ENCODE results near the gene SRGAP2C.
"Not testable (repeated sequence)": the region's sequence is repeated elsewhere in the genome, so short reads cannot be mapped to it uniquely, and the experiment has no call there.

The SRGAP2C gene

DNA sequence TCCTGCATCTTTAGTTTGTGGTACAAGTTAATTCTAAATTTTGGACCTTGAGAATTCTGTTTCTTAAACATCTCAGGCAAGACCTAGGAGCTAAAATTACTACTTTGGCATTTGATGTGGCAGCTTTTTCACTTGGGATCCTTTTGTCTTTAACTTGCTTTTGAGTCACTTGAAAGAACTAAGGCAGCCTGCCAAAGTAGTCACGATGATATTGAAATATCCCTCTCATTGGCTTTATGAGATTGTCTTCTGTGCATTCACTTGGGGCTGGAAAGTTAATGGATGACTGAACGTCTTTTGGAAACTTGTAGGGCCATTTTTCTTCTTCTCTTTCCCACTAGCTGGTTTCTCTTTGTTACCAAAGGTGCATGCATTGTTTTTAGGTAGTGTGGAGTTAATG lies 90.7 kb downstream of the SRGAP2C start:
- not testable (repeated sequence) for H3K36me3 Mint-ChIP-seq (ENCODE audit: low read depth); H3K27ac Mint-ChIP-seq; H3K4me1 Mint-ChIP-seq (ENCODE audit: low read depth)

DNA sequence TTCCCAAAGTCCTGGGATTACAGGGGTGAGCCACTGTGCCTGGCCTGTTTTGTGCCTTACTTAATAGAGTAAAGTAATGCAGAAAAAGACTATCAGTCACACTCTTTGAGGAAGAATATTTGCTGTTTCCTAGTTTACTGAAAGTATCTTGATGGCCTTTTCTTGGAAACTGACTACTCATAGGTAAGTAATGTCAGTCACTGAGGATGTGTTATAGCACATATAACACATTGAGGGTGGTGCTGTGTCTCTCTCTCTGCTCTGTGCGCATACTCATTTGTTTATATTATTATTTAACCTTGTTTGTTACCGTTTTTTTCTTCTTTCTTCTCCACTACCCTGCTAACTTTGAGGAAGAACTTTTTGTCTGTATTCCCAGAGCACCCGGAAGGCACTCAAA lies 93.4 kb downstream of the SRGAP2C start:
- H3K36me3 Mint-ChIP-seq (ENCODE audit: low read depth); H3K27me3 Mint-ChIP-seq; H3K27ac Mint-ChIP-seq; H3K4me1 Mint-ChIP-seq (ENCODE audit: low read depth); H3K9me3 Mint-ChIP-seq; H3K4me3 Mint-ChIP-seq: not testable (repeated sequence)

More for the DNA sequence above, 90.7 kb downstream of the SRGAP2C start:
- H3K9me3 Mint-ChIP-seq, H3K4me3 Mint-ChIP-seq, H3K27me3 Mint-ChIP-seq: not testable (repeated sequence)

DNA sequence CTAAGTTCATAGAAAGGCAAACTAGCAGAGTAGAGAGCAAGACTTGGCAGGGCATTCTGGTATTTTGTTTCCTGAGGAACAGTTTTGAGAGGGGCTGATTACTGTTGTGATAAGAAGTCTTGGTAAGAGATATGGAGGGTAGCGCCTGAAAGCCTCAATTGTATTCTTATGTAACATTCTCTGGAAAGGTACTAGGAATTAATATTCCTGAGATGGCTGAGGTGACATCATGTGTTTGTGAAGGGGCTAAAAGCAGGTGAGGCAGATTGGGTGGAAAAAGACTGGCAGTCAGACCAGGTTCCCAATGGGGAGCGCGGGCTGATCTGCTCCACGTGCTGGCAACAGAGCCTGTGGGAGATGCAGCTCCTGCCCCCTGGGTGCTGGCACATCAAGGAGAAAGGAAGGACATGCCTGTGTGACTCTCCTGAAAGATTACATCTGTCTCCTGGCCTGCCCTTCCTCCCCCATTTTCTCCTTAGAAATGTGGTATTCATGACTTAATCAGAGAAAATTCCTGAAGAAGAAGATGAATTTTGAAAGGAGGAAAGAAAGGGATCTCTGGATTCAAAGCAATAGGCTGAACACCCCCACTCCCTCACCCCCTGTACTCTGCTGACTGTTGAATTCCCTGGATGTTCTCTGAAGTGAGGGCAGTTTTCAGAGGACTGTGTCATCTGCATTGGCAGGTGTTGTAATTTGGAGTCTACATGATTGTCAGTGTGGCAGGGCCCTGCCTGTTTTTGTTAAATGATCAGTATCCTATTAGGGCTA lies 94.2 kb downstream of the SRGAP2C start:
- H3K9me3 Mint-ChIP-seq; H3K27ac Mint-ChIP-seq; H3K4me3 Mint-ChIP-seq; H3K36me3 Mint-ChIP-seq (ENCODE audit: low read depth); H3K27me3 Mint-ChIP-seq; H3K4me1 Mint-ChIP-seq (ENCODE audit: low read depth): not testable (repeated sequence)

DNA sequence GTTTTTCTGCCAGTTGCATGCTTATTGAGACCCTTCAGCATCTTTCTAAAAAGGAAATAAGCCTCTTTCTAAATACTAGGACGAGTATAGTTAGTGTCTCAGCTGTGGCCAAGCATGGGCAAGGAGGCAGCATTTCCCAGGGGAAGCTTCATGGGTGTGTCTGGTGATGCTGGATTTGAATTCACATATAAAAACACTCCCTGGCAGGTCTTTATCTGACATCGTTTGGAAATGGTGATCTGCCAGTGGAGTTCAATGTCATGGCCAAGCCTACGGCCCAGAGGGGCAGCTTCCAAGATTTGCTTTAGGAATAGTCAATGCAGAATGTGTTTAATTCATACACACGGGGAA lies 94.7 kb downstream of the SRGAP2C start:
- H3K36me3 Mint-ChIP-seq (ENCODE audit: low read depth); H3K27me3 Mint-ChIP-seq; H3K4me1 Mint-ChIP-seq (ENCODE audit: low read depth); H3K27ac Mint-ChIP-seq; H3K4me3 Mint-ChIP-seq; H3K9me3 Mint-ChIP-seq: not testable (repeated sequence)

DNA sequence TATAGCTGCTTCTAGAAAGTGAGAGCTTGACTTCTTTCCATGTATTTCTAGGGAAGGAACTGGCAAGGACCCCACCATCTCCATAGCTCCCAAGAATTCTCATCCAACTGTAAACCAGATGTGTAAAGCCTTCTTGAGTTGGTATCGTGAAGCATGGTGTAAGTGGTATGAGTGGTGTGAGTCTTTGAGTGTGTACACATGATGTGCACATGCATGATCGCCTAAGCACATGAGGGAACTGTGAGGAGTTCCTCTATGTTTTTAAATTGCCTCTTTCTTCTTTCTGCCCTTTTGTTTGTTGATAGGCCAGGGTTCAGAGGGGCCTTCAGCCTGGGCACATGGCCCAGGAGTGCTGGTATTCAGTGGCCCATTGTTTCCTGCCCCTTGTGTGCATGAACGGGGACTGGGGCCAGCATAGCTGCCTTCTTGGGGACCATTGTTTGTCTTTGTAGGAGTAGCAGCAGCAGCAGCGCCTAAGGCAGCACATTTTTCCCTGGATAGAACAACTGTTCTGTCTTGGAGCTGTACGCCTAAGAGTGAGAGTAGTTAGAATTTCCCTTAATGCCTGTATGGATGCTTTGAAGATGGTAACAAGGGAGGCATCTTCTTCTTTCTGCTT lies 96.0 kb downstream of the SRGAP2C start:
- not testable (repeated sequence) for H3K36me3 Mint-ChIP-seq (ENCODE audit: low read depth); H3K4me1 Mint-ChIP-seq (ENCODE audit: low read depth); H3K4me3 Mint-ChIP-seq; H3K27ac Mint-ChIP-seq; H3K27me3 Mint-ChIP-seq; H3K9me3 Mint-ChIP-seq

DNA sequence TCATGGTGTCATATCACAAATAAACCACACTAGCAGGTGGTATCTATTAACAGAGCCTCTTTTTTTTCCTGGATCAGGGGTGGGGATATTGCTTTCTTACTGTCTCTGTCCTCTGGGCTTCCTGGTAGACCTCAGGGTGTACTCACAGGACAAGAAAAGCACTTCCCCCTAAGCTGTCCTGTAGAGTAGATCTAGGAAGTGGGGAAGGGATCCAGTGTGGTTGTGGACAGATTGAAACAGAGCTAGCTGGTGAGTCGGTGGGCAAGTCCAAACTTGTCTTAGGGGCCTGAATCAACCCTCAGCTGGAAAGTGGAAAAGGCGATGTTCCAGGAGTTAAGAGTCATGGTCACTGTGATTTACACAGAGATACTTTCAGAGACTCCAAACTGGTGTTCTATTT lies 96.7 kb downstream of the SRGAP2C start:
- H3K36me3 Mint-ChIP-seq (ENCODE audit: low read depth); H3K27me3 Mint-ChIP-seq; H3K9me3 Mint-ChIP-seq: not testable (repeated sequence)

DNA sequence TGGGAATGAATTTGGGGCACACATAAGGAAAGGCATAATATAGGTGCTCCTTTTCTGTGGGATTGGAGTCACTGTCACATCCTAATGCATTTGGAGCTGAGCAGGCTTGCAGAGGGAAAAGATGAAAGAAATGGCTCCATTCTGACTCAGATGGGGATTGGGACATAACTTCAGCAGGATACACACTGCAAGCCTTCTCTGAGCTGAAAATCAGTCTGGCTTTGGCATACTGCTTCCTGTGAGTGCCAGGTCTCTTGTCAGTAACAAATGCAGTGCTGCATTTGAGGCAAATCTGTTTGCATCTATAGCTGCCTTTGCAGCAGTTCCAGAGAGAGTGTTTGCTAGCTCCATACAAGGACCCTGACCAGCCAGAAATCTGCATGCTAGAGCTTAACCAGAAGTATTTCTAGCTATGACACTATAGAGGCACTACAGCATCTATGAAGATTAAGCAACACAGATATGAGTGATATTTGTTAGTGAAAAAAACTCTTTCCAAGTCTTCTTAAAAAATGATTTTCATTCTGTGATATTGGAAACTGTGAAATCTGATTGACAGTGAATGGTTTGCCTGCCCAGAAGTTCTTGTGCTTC lies 98.9 kb downstream of the SRGAP2C start:
- H3K4me1 Mint-ChIP-seq (ENCODE audit: low read depth); H3K27ac Mint-ChIP-seq: not testable (repeated sequence)

More for the DNA sequence above, 96.7 kb downstream of the SRGAP2C start:
- not testable (repeated sequence) for H3K27ac Mint-ChIP-seq; H3K4me1 Mint-ChIP-seq (ENCODE audit: low read depth); H3K4me3 Mint-ChIP-seq

DNA sequence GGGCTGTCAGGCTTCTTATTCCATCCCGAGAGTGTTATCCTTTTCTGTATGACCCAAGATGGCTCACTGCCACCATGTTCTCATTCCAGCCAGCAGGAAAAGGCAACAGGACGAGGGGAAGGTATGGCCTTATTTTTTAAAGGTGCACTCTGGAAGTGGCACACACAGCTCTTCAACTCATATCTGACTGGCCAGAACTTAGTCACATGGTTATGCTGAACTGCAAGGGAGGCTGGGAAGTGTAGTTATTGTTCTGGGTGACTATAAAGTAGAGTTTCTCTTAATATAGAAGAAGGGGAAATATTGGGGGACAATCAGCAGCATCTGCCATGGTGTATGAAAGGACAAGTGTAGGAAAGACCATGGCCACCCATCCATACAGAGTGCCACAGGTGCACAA lies 107.8 kb downstream of the SRGAP2C start:
- not testable (repeated sequence) for H3K9me3 Mint-ChIP-seq; H3K4me1 Mint-ChIP-seq (ENCODE audit: low read depth); H3K4me3 Mint-ChIP-seq; H3K36me3 Mint-ChIP-seq (ENCODE audit: low read depth); H3K27me3 Mint-ChIP-seq; H3K27ac Mint-ChIP-seq

More for the DNA sequence above, 98.9 kb downstream of the SRGAP2C start:
- H3K27me3 Mint-ChIP-seq; H3K4me3 Mint-ChIP-seq; H3K9me3 Mint-ChIP-seq; H3K36me3 Mint-ChIP-seq (ENCODE audit: low read depth): not testable (repeated sequence)

DNA sequence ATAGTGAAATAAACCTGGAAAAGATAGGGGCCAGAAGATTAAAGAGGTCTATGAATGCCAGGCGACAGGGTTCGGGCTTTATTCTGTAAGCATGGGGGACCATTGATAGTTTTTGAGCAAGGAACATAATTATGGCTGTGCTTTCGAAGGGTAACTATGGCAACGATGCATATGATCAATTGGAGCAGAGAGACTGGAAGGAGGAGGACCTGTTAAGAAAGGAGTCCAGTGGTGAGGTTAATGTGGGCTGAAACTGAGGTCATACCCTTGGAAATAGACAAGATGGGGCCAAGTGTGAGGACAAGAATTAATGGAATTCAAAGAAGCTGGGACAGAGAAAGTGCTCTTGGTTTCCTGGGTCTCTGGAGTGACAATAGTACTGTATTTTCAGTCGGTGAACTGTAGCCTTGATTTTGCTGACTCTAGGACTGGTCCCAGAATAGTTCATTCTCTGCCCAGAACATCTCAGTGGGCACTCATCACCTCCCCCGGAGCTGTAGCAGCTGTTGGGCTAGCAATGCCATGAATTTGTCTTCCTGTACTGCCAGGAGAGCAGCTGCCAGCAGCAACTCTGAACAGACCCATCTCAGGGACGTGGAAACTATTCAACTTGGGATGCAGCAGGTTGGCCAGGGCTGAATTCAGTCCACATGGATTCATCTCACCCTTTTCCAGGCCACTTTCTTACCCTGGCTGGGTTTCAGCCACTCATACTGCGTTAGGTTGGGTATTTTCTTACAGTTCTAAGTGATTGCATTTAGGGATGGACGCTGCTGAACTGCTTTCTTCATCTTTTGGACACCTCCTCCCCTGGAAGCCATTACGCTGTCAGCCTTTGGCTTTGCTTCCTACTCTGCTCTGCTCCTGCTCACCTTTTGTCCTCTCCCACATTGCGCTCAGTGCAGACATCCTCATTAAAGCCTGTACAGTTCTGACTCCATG lies 108.8 kb downstream of the SRGAP2C start:
- H3K27me3 Mint-ChIP-seq; H3K9me3 Mint-ChIP-seq; H3K4me1 Mint-ChIP-seq (ENCODE audit: low read depth); H3K4me3 Mint-ChIP-seq; H3K27ac Mint-ChIP-seq; H3K36me3 Mint-ChIP-seq (ENCODE audit: low read depth): not testable (repeated sequence)

DNA sequence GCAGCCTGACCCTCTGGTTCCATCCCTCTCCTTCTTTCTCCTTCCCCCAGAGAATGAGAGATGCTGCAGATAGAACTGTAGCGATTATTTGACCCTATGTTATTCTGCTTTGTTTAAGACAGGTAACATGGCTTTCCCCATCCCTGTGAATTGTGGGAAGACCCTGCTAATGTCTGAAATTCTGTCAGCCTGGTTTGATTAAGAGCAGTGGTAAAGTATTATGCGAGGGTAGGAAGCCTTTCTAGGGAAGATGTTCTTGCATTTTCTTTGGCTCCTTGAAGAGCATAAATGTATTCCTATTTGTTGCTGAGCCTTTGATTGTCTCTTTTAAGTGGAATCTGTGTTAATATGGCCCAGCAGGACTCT lies 109.4 kb downstream of the SRGAP2C start:
- H3K4me1 Mint-ChIP-seq (ENCODE audit: low read depth); H3K27me3 Mint-ChIP-seq; H3K27ac Mint-ChIP-seq; H3K36me3 Mint-ChIP-seq (ENCODE audit: low read depth); H3K9me3 Mint-ChIP-seq; H3K4me3 Mint-ChIP-seq: not testable (repeated sequence)

DNA sequence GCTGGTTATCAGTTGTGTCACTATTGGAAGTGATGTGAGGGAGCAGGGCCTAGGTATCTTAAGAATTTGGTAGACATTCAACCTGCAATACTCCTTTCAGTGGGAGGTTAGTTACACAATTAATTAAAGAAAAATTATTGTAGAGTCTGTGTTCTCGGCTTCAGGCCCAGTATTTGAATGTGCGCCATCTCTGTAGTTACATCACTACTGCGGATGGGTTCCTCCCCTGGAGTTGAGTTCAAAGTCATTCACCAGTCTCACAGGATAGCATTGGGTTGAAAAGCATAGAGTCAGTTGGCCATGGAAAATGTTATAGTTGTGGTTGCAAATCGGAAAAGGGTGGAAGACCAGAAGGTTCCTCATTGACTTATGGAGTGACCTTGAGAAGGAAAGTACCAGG lies 111.8 kb downstream of the SRGAP2C start:
- H3K27ac Mint-ChIP-seq = not testable (repeated sequence)

DNA sequence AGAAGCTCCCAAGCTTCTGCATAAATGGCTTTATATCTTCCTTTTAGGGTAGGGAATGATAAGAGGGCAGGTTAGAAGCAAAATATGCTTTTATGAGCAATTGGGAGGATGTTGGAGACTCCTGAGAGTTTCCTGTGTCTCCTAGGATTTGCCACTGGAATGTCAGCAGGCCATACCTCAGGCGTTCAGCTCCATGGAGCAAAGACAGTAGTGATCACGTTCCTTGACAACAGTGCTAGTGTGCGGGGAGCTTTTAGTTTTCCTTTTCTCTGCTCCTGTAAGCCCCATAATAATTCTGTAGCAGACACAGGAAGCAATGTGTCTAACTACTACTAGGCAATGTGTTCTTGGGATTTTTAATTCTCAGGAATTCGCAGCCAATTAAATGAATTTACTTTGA lies 113.8 kb downstream of the SRGAP2C start:
- not testable (repeated sequence) for H3K9me3 Mint-ChIP-seq; H3K27ac Mint-ChIP-seq; H3K4me3 Mint-ChIP-seq; H3K27me3 Mint-ChIP-seq; H3K36me3 Mint-ChIP-seq (ENCODE audit: low read depth); H3K4me1 Mint-ChIP-seq (ENCODE audit: low read depth)

More for the DNA sequence above, 111.8 kb downstream of the SRGAP2C start:
- H3K4me3 Mint-ChIP-seq; H3K27me3 Mint-ChIP-seq; H3K36me3 Mint-ChIP-seq (ENCODE audit: low read depth); H3K4me1 Mint-ChIP-seq (ENCODE audit: low read depth); H3K9me3 Mint-ChIP-seq: not testable (repeated sequence)

DNA sequence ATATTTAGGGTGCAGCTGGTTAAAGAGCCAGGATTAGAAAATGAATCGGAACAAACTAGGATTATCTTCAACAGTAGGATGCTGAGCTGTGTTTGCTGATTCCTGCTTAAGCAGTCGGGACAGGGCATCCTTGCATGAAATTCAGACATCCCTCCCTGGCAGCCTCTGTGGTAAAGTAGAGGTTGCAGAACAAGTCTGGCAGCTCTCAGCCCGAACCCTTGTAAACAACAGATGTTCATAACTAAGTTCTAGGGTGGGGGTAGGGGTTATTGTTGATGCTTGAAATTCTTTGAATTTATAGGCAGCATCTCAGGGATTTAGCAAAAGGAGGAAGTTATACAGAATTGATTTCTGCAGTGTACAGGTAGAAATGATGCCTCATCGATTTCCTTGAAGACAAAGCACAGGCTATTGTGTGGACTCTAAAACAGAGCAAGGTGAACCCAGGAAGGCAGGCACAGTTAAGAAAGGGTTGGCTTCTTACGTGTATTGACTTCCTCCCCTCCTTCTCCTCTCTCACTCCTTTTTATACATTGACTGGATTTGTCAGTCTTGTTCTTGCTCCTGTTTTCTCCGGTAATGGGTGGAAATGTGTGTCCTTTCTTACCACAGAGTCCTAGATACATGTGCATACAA lies 114.9 kb downstream of the SRGAP2C start:
- H3K9me3 Mint-ChIP-seq; H3K4me3 Mint-ChIP-seq; H3K27me3 Mint-ChIP-seq; H3K27ac Mint-ChIP-seq; H3K36me3 Mint-ChIP-seq (ENCODE audit: low read depth); H3K4me1 Mint-ChIP-seq (ENCODE audit: low read depth): not testable (repeated sequence)

DNA sequence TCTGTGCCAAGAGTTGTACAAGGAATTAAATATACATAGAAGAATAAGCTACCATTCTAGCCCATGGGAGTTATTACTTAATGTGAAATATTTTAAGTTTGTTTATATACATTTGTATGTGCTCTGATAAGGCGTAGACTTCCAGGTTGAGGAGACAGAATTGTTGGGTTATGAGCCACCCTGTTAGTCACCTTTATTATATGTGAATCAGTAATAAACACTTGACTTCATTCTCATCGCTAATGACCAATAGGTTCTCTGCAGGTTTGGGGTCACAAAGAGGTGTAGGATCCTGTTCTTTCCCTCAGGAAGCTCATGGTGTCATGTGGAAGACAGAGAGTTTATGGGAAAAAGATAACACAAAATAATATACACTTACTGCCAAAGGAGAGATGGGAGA lies 117.1 kb downstream of the SRGAP2C start:
- H3K36me3 Mint-ChIP-seq (ENCODE audit: low read depth); H3K27ac Mint-ChIP-seq; H3K4me1 Mint-ChIP-seq (ENCODE audit: low read depth); H3K9me3 Mint-ChIP-seq; H3K27me3 Mint-ChIP-seq; H3K4me3 Mint-ChIP-seq: not testable (repeated sequence)

DNA sequence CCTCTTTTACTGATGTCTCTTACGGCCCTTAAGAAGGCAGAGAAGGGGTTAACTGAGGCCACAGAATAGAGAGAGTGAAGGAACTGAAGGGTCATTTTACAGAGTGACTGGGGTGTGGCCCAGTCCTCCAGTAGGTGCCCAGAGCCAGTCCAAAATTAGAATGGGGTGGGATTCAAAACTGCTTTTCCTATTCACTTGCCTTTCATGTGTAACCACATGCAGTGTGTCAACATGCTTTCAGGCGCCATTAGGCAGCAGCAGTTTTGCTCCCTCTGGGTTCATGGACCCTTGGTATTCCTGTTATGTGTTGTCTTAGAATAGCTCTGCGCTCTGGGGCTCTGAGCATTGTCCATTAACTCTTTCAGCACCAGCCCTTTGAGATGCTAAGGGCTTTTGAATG lies 123.0 kb downstream of the SRGAP2C start:
- H3K4me1 Mint-ChIP-seq (ENCODE audit: low read depth); H3K27ac Mint-ChIP-seq; H3K9me3 Mint-ChIP-seq; H3K36me3 Mint-ChIP-seq (ENCODE audit: low read depth); H3K27me3 Mint-ChIP-seq; H3K4me3 Mint-ChIP-seq: not testable (repeated sequence)
